Right lobe of liver (tissue), 4 donors: Measurements from ENCODE around the gene CTSL.

Source experiments
- POLR2A ChIP-seq: fragments of 450-650 bp; IDR thresholded peaks from one replicate; pipeline ENCODE4 v1.6.1; 2017; ENCODE audit warnings: antibody characterized with exemption, mild to moderate bottlenecking
- TF ChIP-seq, protein P1 (sequence below), 4 donors: fragments of 200-600 bp in 3 of 4; fragments of 450-650 bp in 1 of 4; IDR thresholded peaks; one replicate each; pipeline versions ENCODE4 v1.5.1 to v1.8.0; 2016 to 2022; ENCODE audit warnings: antibody characterized with exemption in 4 of 4, mild to moderate bottlenecking in 2 of 4
- donor health status: DM: no; HTN: no; CAD: no.
- donor health status: DM: no; HTN: no; CAD: no.
- donor health status: DM: no; HTN: yes; CAD: no.

GRCh38 chr9:87778996-87779395 is 53.1 kb downstream of the CTSL start:
- TF ChIP-seq, protein P1, sequence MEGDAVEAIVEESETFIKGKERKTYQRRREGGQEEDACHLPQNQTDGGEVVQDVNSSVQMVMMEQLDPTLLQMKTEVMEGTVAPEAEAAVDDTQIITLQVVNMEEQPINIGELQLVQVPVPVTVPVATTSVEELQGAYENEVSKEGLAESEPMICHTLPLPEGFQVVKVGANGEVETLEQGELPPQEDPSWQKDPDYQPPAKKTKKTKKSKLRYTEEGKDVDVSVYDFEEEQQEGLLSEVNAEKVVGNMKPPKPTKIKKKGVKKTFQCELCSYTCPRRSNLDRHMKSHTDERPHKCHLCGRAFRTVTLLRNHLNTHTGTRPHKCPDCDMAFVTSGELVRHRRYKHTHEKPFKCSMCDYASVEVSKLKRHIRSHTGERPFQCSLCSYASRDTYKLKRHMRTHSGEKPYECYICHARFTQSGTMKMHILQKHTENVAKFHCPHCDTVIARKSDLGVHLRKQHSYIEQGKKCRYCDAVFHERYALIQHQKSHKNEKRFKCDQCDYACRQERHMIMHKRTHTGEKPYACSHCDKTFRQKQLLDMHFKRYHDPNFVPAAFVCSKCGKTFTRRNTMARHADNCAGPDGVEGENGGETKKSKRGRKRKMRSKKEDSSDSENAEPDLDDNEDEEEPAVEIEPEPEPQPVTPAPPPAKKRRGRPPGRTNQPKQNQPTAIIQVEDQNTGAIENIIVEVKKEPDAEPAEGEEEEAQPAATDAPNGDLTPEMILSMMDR (IDR thresholded peaks at IDR 0.05), result no peak
- no peak for TF ChIP-seq POLR2A
